HG02840 (cell line): ENCODE data around the gene DENND1A.
"Not testable (repeated sequence)": the region's sequence is repeated elsewhere in the genome, so short reads cannot be mapped to it uniquely, and the experiment has no call there.

Source experiments
- ATAC-seq: cut with Tn5 transposase; IDR thresholded peaks from one replicate; pipeline ENCODE4 v1.9.1; 2021; ENCODE audit warnings: mild to moderate bottlenecking, moderate library complexity, moderate number of reproducible peaks; ENCODE audit not compliant: unreplicated experiment, low FRiP score

DENND1A gene

DNA sequence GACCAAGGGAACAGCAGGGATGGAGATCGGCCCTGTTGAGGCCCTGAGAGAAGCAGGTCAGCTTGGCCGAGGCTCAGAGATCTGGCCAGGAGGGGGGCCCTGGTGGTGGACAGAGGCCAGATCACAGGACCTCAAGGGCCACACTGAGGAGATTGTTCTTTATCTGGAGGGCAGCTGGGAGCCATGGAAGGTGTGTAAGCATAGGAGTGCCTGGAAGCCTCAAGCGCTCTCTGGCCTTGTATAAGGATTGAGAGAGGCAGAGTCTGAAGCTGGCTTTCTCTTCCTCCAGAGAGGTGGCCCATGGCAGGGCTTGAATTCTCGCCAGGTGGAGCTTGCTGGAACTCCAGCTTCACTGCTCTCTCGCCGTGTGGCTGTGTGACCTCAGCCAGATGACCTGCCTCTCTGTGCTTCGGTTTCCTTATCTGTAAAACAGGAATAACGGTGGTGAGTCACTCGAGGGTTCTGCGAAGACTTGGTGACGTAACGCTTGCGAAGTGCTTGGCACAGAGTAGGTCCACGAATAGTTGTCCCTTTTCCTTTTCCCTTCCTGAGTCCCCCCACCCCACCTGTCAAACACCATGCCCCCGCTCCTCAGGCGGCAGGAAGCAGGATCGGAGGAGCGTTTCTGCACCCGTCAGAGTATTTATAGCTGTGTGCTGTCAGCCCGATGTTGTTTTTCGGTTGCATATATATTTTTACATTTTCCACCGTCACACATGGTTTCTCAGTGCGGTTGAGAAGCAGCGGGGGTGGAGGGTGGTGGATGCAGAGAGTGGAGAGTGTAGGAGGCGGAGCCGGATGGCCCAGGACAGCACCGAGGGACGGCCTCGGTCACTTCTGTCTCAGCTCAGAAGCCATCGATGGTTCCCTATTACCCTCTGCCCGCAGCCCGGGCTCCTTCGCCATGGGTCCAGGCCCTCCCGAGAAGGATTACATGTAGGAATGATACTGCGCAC lies 590.9 kb downstream of the DENND1A start:
- ATAC-seq: peak; percentile 71

DNA sequence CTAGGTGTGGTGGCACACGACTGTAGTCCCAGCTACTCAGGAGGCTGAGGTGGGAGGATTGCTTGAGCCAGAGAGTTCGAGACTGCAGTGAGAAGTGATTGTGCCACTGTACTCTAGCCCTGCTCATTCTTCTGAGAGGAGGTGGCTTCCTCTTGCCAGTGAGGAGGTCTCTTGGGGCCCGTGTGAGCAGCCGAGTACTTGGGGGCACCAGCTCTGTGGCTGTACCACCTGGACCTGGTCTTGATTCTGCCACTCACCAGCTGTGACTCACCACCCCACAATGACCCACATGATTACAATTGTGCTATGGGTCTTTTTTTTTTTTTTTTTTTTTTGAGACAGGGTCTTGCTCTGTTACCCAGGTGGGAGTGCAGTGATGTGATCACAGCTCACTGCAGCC lies 592.0 kb downstream of the DENND1A start:
- no peak for ATAC-seq

DNA sequence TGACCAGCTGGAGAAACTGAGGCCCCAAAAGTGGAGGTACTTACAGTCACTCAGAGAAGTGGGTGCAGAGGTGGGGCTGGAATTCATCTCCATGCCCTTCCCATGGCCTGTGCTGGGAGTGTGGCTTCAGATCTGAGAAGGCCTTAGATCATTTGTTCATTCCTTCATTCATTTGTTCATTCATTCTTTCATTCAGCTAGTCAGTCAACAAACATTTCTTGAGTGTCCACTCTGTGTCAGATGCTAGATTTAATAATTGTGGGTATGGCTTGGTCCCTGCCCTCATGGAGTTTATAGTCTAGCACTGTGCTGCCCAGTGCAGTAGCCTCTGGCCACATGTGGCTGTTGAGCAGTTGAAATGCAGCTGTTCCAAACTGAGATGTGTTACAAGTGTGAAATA lies 593.0 kb downstream of the DENND1A start:
- ATAC-seq: no peak

DNA sequence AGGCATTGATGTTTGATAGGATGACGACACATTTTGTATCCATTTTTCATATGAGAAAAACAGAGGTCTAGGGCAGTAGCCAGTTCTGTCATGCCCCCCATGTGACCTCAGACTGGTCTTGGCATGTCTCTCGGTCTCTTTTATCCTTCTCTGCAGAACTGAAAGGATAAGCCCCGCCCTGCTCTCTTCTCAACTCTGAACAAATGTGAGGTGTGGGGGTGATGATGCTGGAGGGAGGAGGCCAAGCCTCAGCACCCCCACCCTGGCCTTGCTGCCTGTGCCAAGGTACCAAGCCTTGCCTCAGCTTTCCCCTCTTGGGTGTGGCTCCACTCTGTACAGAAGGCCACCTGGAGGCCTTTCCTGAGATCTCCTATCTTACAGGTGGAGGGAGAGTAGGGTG lies 593.5 kb downstream of the DENND1A start:
- ATAC-seq: no peak

DNA sequence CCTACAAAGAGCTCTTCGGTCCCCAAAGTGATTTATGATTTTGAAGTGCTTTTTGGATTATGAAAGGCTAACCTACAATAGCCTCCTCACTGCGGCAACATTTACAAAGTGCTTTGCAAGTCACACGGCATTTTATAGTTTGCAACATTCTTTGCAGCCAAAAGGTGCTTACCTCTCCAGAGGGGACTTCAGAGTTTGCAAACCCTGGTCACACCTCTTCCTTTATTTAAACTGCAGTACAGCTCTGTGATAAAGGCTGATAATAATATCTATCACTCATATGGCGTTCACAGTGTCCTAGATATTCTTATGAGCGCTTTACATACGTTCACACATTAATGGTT lies 594.0 kb downstream of the DENND1A start:
- ATAC-seq: no peak

DNA sequence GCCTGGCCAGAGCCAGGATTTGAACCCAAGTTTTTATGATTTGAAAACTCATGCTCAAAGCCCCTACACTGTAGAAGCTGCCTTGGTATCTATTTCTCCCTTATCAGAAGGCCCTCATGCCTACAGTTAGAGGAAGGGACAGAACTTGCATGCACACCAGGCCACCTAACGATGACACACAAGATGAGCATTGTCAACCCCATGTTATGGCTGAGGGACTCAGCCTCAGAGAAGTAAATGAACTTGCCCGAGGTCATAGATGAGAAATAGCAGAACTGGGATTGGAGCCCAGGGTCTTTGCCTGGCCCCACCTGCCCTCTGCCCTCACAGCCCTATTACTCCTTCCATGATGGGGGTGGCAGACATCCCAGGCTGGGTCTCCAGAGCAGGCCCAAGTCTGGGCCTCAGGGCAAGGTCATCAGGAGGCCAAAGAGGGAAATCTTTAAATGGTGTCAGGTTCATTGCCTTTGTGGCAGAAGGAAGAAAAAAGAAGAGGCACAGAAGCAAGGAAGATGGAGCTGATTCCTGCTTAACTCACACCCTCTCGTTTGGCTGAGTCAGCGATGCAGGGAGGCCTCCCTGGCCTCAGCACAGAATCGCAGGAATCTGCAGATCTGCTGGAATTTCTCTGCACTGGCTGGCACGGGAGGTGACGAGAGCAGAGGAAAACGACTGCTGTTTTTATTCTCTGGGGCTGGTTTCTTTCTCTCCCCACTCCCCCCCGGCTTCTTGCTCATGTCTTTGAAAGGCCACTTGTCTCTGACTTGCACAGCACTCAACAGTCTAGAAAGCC lies 594.5 kb downstream of the DENND1A start:
- no peak for ATAC-seq

DNA sequence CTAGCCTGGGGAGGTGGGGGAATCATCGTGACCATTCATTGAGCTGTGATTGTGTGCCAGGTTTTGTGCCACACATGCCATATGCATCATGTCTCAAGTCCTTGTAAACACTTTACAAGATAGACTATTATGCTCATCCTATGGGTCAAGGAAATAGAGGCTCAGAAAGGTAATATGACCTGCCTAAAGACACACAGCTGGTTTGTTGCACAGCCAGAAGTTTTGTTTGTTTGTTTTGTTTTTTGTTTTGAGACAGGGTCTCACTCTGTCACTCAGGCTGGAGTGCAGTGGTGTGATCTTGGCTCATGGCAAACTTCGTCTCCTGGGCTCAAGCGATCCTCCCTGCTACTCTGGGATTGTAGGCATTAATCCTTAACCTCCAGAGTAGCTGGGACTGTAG lies 595.3 kb downstream of the DENND1A start:
- ATAC-seq: no peak

DNA sequence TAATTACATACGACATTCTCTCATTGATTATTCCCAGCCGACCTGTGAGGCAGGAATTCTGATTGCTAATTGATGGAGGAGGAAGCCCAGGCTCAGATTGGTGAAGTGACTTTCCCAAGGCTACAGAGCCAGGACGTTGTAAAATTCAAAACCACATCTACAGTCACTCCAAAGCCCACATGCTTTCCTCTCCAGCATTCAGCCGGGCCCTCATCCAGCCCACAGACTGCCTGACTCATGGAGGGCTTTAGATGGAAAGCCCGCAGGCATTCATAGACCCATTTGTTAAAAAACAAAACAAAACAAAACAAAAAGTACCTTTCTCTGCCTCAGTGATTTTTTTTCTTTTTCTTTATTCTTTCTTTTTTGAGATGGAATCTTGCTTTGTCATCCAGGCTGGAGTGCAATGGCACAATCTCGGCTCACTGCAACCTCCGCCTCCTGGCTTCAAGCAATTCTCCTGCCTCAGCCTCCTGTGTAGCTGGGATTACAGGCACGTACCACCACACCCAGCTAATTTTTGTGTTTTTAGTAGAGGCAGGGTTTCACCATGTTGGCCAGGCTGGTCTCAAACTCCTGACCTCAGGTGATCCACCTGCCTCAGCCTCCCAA lies 596.8 kb downstream of the DENND1A start:
- not testable (repeated sequence) for ATAC-seq

DNA sequence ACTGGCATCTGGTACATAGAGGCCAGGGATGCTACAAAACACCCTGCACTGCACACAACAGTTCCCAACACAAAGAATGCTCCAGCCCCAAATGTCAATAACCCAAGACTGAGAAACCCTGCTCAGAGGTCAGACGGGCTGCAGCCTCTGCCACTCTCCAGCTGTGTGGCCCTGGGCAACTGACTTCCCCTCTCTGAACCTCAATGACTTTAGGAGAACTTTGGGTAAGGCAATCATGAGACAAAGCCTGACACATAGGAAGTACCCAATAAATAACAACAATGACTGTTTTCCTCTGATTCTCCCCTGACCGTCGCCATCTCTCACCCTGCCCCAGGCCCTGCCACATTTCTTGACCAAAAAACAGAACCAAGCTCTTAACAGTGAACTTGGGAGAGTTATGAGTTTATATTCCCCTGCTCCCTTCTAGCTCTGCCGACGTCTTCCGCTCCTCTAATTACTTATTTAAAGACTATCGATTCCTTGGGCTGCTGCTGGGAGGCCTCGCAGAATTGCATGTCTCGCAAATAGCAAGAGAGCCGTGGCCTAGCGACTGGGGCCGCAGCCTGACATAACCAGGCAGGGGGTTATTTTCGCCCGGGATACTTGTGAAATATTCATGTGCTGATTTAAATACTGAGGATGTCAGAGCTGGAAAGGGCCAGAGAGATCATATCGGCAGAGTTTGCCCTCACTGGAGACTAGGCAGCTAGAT lies 598.4 kb downstream of the DENND1A start:
- ATAC-seq: no peak
